ENCODE results near the gene RAD51D.

Gene RAD51D

GRCh38 chr17:35119370-35120165 is at the start of gene RAD51D:
Gene RAD51D, minus strand, starts transcription at chr17:35119860. Its CDS starts 247 bp downstream, at chr17:35119613.
- Mint-ChIP-seq H3K36me3 (ENCODE audit: insufficient read depth) (peaks cover 4% of the 10 kb centered on the region), H3K27ac (ENCODE audit: low read depth) (peak within 1 kb of the TSS; percentile 94), H3K27me3 (no peaks in the 10 kb centered on the region), H3K4me1 (peaks cover 37% of the 10 kb centered on the region), H3K9me3 (no peaks in the 10 kb centered on the region), H3K4me3 (peak within 1 kb of the TSS; percentile 90)
- DNase-seq (ENCODE audit: low spot score in 2 of 2) (peak; percentile 67 to 73), ATAC-seq (replicated peaks; ENCODE audit: extremely low read depth, poor library complexity, severe bottlenecking) (peak; percentile 89)

DNA sequence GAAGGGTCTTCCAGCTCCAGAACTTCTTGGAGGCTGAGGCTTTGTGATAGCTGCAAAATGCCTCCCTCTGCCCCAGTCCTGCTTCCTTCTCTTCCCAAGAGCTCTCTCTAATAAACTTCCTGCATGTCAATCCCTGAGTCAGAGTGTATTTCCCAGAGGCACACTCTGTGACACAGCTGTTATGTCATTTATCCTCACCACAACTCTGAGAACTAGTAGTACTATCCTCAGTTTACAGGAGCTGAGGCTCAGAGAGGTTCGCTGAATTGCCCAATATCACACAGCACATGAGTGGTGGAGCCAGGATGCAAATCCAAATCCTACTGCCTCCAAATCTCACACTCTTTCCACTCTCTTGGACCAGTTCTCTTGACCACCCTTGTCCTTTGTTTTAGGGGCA is 48.0 kb upstream of the RAD51D start:
- H3K9me3 Mint-ChIP-seq = no peaks in the 10 kb centered on the region
- H3K36me3 Mint-ChIP-seq (ENCODE audit: insufficient read depth) = peaks cover 4% of the 10 kb centered on the region
- no peaks in the 10 kb centered on the region for H3K27me3 Mint-ChIP-seq
- peaks cover 27% of the 10 kb centered on the region for H3K4me1 Mint-ChIP-seq
- H3K4me3 Mint-ChIP-seq = no peak overlapping the region
- H3K27ac Mint-ChIP-seq (ENCODE audit: low read depth) = no peak overlapping the region
- DNase-seq (ENCODE audit: low spot score in 2 of 2) = no peak
- ATAC-seq (replicated peaks; ENCODE audit: extremely low read depth, poor library complexity, severe bottlenecking) = no peak

- ATAC-seq (replicated peaks; ENCODE audit: extremely low read depth, poor library complexity, severe bottlenecking) = no peak
- Mint-ChIP-seq H3K9me3 (no peaks in the 10 kb centered on the region), H3K27me3 (no peaks in the 10 kb centered on the region), H3K36me3 (ENCODE audit: insufficient read depth) (peaks cover 4% of the 10 kb centered on the region), H3K4me1 (peaks cover 31% of the 10 kb centered on the region), H3K27ac (ENCODE audit: low read depth) (no peak overlapping the region), H3K4me3 (no peak overlapping the region)
- no peak for DNase-seq (ENCODE audit: low spot score in 2 of 2)
These were observed 47.4 kb upstream of the RAD51D start for GRCh38 chr17:35167046-35167445.

- Mint-ChIP-seq H3K4me3 (no peak overlapping the region), H3K9me3 (no peaks in the 10 kb centered on the region), H3K27ac (ENCODE audit: low read depth) (no peak overlapping the region), H3K27me3 (no peaks in the 10 kb centered on the region), H3K4me1 (peaks cover 33% of the 10 kb centered on the region), H3K36me3 (ENCODE audit: insufficient read depth) (peaks cover 4% of the 10 kb centered on the region)
- DNase-seq (ENCODE audit: low spot score in 2 of 2) (no peak), ATAC-seq (replicated peaks; ENCODE audit: extremely low read depth, poor library complexity, severe bottlenecking) (no peak)
These were observed 46.9 kb upstream of the RAD51D start for GRCh38 chr17:35166526-35166925.

GRCh38 chr17:35164716-35165115 is 45.1 kb upstream of the RAD51D start:
- Mint-ChIP-seq H3K9me3 (no peaks in the 10 kb centered on the region), H3K4me3 (no peak overlapping the region)

GRCh38 chr17:35163886-35164285 is 44.2 kb upstream of the RAD51D start:
- H3K27ac Mint-ChIP-seq (ENCODE audit: low read depth) = peak overlapping the region; percentile 79
- DNase-seq (ENCODE audit: low spot score in 2 of 2) = no peak
- no peaks in the 10 kb centered on the region for H3K9me3 Mint-ChIP-seq
- H3K27me3 Mint-ChIP-seq = no peaks in the 10 kb centered on the region
- peaks cover 52% of the 10 kb centered on the region for H3K4me1 Mint-ChIP-seq
- no peak overlapping the region for H3K4me3 Mint-ChIP-seq
- peaks cover 12% of the 10 kb centered on the region for H3K36me3 Mint-ChIP-seq (ENCODE audit: insufficient read depth)
- ATAC-seq (replicated peaks; ENCODE audit: extremely low read depth, poor library complexity, severe bottlenecking) = no peak

More at GRCh38 chr17:35164716-35165115, 45.1 kb upstream of the RAD51D start:
- ATAC-seq (replicated peaks; ENCODE audit: extremely low read depth, poor library complexity, severe bottlenecking) = no peak
- Mint-ChIP-seq H3K27ac (ENCODE audit: low read depth) (peak overlapping the region; percentile 79), H3K27me3 (no peaks in the 10 kb centered on the region), H3K36me3 (ENCODE audit: insufficient read depth) (peaks cover 12% of the 10 kb centered on the region), H3K4me1 (peaks cover 46% of the 10 kb centered on the region)
- DNase-seq (ENCODE audit: low spot score in 2 of 2) = no peak

DNA sequence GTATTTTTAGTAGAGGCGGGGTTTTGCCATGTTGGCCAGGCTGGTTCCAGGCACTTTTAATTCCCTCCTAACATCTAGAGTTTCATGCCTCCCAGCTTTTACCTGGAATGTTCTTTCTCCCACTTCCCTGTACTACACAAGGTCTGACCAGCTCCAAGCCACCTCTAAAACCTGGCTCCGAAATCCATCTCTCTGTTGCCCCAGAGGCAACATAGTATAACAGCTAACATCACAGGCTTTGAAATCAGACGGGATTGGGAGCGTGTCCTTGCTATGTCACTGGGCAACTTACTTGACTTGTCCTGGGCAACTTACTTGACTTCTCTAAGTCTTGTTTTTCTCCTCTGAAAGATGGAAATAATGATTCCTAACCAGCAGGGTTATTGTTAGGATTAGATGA is 43.1 kb upstream of the RAD51D start:
- Mint-ChIP-seq H3K4me1 (peaks cover 52% of the 10 kb centered on the region), H3K36me3 (ENCODE audit: insufficient read depth) (peaks cover 12% of the 10 kb centered on the region), H3K27me3 (no peaks in the 10 kb centered on the region), H3K9me3 (no peaks in the 10 kb centered on the region), H3K27ac (ENCODE audit: low read depth) (peak overlapping the region; percentile 78), H3K4me3 (no peak overlapping the region)
- ATAC-seq (replicated peaks; ENCODE audit: extremely low read depth, poor library complexity, severe bottlenecking) (no peak), DNase-seq (ENCODE audit: low spot score in 2 of 2) (no peak)

DNA sequence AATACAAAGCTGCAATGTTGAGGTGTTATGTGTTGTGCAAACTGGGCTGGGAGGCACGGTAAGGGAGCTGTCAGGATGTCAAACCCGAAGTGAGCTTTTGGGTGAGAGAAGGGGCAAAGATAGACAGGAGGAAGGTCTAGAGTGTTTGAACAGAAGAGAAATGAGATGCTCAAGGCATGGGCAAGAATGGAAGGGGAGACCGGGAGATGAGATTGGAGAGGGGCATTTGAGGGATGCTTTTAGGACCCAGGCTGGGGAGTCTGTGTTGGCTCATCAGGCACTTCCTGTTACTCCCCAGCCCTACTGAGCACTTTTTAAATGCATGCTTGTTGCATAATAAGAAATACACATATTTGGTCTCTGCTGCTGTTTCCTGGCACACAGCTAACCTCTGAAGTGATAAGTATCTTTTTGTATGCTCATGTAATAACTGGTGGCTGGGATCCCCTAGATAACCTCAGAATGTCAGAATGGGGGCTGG is 41.7 kb upstream of the RAD51D start:
- ATAC-seq (replicated peaks; ENCODE audit: extremely low read depth, poor library complexity, severe bottlenecking) (peak; percentile 79), DNase-seq (ENCODE audit: low spot score in 2 of 2) (peak in 1 of 2 donors; percentile 38)
- Mint-ChIP-seq H3K36me3 (ENCODE audit: insufficient read depth) (peaks cover 12% of the 10 kb centered on the region), H3K4me1 (peaks cover 52% of the 10 kb centered on the region), H3K27me3 (no peaks in the 10 kb centered on the region), H3K27ac (ENCODE audit: low read depth) (peak overlapping the region; percentile 78), H3K4me3 (peak overlapping the region; percentile 62), H3K9me3 (no peaks in the 10 kb centered on the region)

DNA sequence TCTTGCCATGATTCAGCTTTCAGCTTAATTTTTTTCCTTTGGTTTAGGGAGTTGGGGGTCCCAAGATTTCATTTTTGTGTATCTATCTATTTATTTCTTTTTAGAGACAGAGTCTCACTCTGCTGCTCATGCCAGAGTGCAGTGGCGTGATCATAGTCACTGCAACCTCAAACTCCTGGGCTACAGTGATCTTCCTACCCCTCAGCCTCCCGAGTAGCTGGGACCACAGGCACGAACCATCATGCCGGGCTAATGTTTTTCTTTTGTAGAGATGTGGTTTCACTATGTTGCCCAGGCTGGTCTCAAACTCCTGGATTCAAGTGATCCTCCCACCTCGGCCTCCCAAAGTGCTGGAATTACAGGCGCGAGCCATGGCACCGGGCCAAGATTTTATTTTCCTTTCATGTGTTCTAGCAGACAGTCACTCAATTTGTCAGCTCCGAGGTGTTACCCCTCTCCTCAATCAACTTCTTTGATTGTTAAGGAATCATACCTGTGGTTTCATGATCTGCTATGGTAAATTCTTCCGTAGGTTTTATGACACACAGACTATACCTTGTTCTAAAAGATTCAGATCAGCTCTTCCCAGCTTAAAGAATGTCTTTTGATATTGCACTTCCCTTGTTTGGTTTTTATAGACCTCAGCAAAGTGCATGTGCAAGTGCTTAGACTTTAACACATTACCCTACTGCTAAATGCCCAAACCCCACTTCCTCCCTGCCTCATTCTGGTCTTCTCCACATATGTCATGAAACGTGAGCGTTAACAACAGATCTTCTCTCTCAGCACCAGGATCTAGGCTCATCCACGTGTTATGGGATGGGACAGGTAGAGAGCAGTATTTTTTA is 40.9 kb upstream of the RAD51D start:
- H3K27ac Mint-ChIP-seq (ENCODE audit: low read depth) = peak overlapping the region; percentile 78
- H3K9me3 Mint-ChIP-seq = no peaks in the 10 kb centered on the region
- peaks cover 12% of the 10 kb centered on the region for H3K36me3 Mint-ChIP-seq (ENCODE audit: insufficient read depth)
- peak in 1 of 2 donors; percentile 45 for DNase-seq (ENCODE audit: low spot score in 2 of 2)
- ATAC-seq (replicated peaks; ENCODE audit: extremely low read depth, poor library complexity, severe bottlenecking) = peak; percentile 86
- H3K27me3 Mint-ChIP-seq = no peaks in the 10 kb centered on the region
- peaks cover 52% of the 10 kb centered on the region for H3K4me1 Mint-ChIP-seq
- H3K4me3 Mint-ChIP-seq = peak overlapping the region; percentile 66

DNA sequence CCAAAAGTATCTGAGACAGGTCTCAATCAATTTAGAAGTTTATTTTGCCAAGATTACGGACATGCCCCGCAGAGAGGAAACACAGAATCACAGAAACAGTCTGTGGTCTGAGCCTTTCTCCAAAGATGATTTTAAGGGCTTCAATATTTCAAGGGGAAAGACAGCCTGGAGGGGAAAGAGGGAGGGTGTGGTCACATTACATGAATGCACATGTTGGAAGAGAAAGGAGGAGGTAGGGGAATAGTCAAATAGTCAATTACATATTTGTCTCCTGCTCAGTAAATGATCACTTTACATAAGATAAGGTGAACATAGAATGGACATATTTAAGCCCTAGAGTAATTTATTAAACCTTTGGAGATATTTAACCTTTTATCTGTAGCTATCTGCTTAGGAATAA is 40.3 kb upstream of the RAD51D start:
- H3K36me3 Mint-ChIP-seq (ENCODE audit: insufficient read depth) = peaks cover 12% of the 10 kb centered on the region
- no peaks in the 10 kb centered on the region for H3K9me3 Mint-ChIP-seq
- H3K4me3 Mint-ChIP-seq = peak overlapping the region; percentile 66
- H3K27ac Mint-ChIP-seq (ENCODE audit: low read depth) = peak overlapping the region; percentile 78
- DNase-seq (ENCODE audit: low spot score in 2 of 2) (no peak), ATAC-seq (replicated peaks; ENCODE audit: extremely low read depth, poor library complexity, severe bottlenecking) (no peak)
- H3K27me3 Mint-ChIP-seq = no peaks in the 10 kb centered on the region
- peaks cover 46% of the 10 kb centered on the region for H3K4me1 Mint-ChIP-seq

GRCh38 chr17:35155246-35155645 is 35.6 kb upstream of the RAD51D start:
- Mint-ChIP-seq H3K4me1 (peaks cover 11% of the 10 kb centered on the region), H3K9me3 (no peaks in the 10 kb centered on the region), H3K4me3 (no peak overlapping the region), H3K27me3 (no peaks in the 10 kb centered on the region), H3K27ac (ENCODE audit: low read depth) (no peak overlapping the region), H3K36me3 (ENCODE audit: insufficient read depth) (peaks cover 3% of the 10 kb centered on the region)
- DNase-seq (ENCODE audit: low spot score in 2 of 2) (no peak), ATAC-seq (replicated peaks; ENCODE audit: extremely low read depth, poor library complexity, severe bottlenecking) (no peak)

- DNase-seq (ENCODE audit: low spot score in 2 of 2) (no peak), ATAC-seq (replicated peaks; ENCODE audit: extremely low read depth, poor library complexity, severe bottlenecking) (no peak)
- Mint-ChIP-seq H3K4me3 (no peak overlapping the region), H3K27ac (ENCODE audit: low read depth) (no peak overlapping the region), H3K4me1 (peaks cover 4% of the 10 kb centered on the region), H3K36me3 (ENCODE audit: insufficient read depth) (no peaks in the 10 kb centered on the region), H3K9me3 (no peaks in the 10 kb centered on the region), H3K27me3 (no peaks in the 10 kb centered on the region)
These were observed 34.8 kb upstream of the RAD51D start for GRCh38 chr17:35154196-35155165.

Data from central memory CD8-positive, alpha-beta T cell (primary cell).